Stimulated activated CD4-positive, alpha-beta T cell treated with anti-CD3 and anti-CD28 coated beads, Interleukin-2, amount 100 ng/mL, for 4 hours (primary cell): ENCODE measurements around the gene GASK1B.
A peak's percentile ranks its signal among the peaks of the same experiment; 100 is the strongest.

Experiments used
- DNase-seq: peaks from one replicate; pipeline ENCODE4 v3.0.0-alpha.2; 2020; ENCODE audit warnings: low read depth

The GASK1B gene

GRCh38 chr4:158172261-158173258, at the start of gene GASK1B:
Gene GASK1B (minus strand): TSS chr4:158173025. CDS start chr4:158171375, 1,650 bp downstream.
- no peak for DNase-seq

GRCh38 chr4:158219623-158220022, 46.8 kb upstream of the GASK1B start:
- DNase-seq = no peak

- no peak for DNase-seq
Measured at GRCh38 chr4:158217763-158218162, 44.9 kb upstream of the GASK1B start.

GRCh38 chr4:158214856-158215255, 42.0 kb upstream of the GASK1B start:
- no peak for DNase-seq

GRCh38 chr4:158213466-158213865, 40.6 kb upstream of the GASK1B start:
- DNase-seq = no peak

- DNase-seq = no peak
Measured at GRCh38 chr4:158211222-158211621, 38.4 kb upstream of the GASK1B start.

GRCh38 chr4:158209825-158210807, 37.3 kb upstream of the GASK1B start, which contains the start of gene TMEM144:
Gene TMEM144 (plus strand): TSS chr4:158210486. CDS start chr4:158212668, 2,182 bp downstream.
- DNase-seq = peak; percentile 24

GRCh38 chr4:158208963-158209640, 36.3 kb upstream of the GASK1B start:
- DNase-seq = no peak

GRCh38 chr4:158203929-158204328, 31.1 kb upstream of the GASK1B start:
- DNase-seq = no peak

- no peak for DNase-seq
Measured at GRCh38 chr4:158203436-158203835, 30.6 kb upstream of the GASK1B start.

GRCh38 chr4:158202481-158202880, 29.7 kb upstream of the GASK1B start:
- no peak for DNase-seq

- DNase-seq = no peak
Measured at GRCh38 chr4:158201876-158202275, 29.1 kb upstream of the GASK1B start.

GRCh38 chr4:158201322-158201721, 28.5 kb upstream of the GASK1B start:
- DNase-seq = no peak

GRCh38 chr4:158200214-158200613, 27.4 kb upstream of the GASK1B start:
- DNase-seq = no peak

GRCh38 chr4:158197194-158197776, 24.5 kb upstream of the GASK1B start:
- DNase-seq = no peak

- DNase-seq = no peak
Measured at GRCh38 chr4:158195297-158195696, 22.5 kb upstream of the GASK1B start.

GRCh38 chr4:158193171-158193749, 20.4 kb upstream of the GASK1B start:
- no peak for DNase-seq

GRCh38 chr4:158192439-158193158, 19.8 kb upstream of the GASK1B start:
- DNase-seq = no peak

GRCh38 chr4:158190718-158191117, 17.9 kb upstream of the GASK1B start:
- DNase-seq = no peak

- DNase-seq = no peak
Measured at GRCh38 chr4:158189422-158189821, 16.6 kb upstream of the GASK1B start.
